Loucy (cell line): ENCODE data around the gene SMOC2.

Experiments
- EZH2phosphoT487 ChIP-seq: fragments of 200-600 bp; IDR thresholded peaks from 2 replicates; pipeline ENCODE4 v1.6.1; 2018; ENCODE audit warnings: antibody characterized with exemption, mild to moderate bottlenecking, moderate library complexity, borderline replicate concordance
- TF ChIP-seq, protein P1 (sequence below): fragments of 200-600 bp; sonication (generic); conservative IDR thresholded peaks from 2 replicates; pipeline ENCODE4 v1.5.1; 2014; ENCODE audit warnings: mild to moderate bottlenecking, antibody characterized with exemption, low read length

- TF ChIP-seq, protein P1, sequence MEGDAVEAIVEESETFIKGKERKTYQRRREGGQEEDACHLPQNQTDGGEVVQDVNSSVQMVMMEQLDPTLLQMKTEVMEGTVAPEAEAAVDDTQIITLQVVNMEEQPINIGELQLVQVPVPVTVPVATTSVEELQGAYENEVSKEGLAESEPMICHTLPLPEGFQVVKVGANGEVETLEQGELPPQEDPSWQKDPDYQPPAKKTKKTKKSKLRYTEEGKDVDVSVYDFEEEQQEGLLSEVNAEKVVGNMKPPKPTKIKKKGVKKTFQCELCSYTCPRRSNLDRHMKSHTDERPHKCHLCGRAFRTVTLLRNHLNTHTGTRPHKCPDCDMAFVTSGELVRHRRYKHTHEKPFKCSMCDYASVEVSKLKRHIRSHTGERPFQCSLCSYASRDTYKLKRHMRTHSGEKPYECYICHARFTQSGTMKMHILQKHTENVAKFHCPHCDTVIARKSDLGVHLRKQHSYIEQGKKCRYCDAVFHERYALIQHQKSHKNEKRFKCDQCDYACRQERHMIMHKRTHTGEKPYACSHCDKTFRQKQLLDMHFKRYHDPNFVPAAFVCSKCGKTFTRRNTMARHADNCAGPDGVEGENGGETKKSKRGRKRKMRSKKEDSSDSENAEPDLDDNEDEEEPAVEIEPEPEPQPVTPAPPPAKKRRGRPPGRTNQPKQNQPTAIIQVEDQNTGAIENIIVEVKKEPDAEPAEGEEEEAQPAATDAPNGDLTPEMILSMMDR = no peak
- TF ChIP-seq EZH2phosphoT487 = no peak
Measured at GRCh38 chr6:168671863-168672546, 231.0 kb downstream of the SMOC2 start.
